Measurements from ENCODE around the gene IL10. TPM values are rescaled to one million over a fixed set of nuclear protein-coding genes. Genes with fewer than 3 reads are reported as not detected.

The IL10 gene
- total RNA-seq, 2 donors from 2014 or later = 5.2 to 6.1 TPM

GRCh38 chr1:206741142-206741701 lies 31.1 kb downstream of the IL10 start:
- intact Hi-C loops (cut with DNase I) = no loop called here
- DNase-seq (ENCODE audit: low spot score) = no peak

- no peak for DNase-seq (ENCODE audit: low spot score)
- intact Hi-C loops (cut with DNase I) = loop anchor here in 1 of 2 donors (10.0 kb wide), 1 partner anchor 165 kb away; no protein-coding TSS in a partner anchor
Observed at GRCh38 chr1:206739411-206740076, 32.8 kb downstream of the IL10 start.

DNA sequence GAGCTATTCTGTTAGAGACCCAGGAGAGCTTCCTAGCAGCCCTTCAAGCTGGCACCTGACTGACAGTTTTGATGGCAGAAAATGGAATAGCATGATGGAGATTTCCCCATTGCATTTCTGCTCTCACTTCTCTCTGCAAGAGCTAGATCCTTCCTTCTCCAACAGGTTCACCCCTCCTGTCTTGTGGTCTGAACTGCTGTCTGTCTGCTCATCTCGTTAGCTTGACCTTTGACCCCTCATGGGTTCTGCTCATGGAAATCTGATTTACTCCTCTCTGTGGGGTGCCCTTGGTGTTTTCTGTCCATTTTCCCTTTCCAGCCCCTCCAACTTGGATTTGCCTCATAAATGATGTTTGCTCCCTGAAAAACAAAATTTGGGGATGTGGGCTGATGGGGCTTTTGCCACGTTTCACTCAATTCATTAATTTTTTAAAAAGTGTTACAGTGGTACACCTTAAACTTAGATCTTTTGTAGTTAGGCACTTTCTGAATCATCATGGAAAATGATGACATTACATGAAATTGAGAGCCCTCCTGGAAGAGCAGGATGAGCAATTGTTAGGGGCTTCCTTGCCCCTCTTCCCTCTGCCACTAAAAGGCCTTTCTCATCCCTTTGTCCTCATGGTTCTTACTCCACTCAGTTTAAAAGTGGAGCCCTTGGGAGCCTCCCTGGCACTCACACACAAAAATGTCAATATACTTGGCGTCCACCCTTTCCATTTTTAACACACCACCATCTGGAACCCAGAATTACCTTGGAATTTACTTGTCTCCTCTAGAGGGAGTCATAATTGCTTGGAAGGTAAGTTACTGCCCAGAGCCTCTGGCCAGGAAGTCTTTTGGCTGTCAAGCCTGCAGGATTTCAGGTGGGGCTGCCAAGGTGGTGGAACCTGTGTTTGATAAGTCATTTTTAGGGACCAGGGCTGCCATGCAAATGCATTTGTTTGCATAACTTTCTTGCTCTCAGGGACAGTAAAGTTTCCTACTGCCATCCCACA lies 33.6 kb downstream of the IL10 start:
- intact Hi-C loops (cut with DNase I) = loop anchor here in 1 of 2 donors (1.0 to 10.0 kb wide), 2 partner anchors 32 to 166 kb away; no protein-coding TSS in a partner anchor

GRCh38 chr1:206737729-206738201 lies 34.5 kb downstream of the IL10 start:
- DNase-seq (ENCODE audit: low spot score) = no peak
- intact Hi-C loops (cut with DNase I) = loop anchor here in 1 of 2 donors (1.0 to 10.0 kb wide), 2 partner anchors 31 to 167 kb away; no protein-coding TSS in a partner anchor

More for the DNA sequence above, 33.6 kb downstream of the IL10 start:
- DNase-seq (ENCODE audit: low spot score) = no peak

DNA sequence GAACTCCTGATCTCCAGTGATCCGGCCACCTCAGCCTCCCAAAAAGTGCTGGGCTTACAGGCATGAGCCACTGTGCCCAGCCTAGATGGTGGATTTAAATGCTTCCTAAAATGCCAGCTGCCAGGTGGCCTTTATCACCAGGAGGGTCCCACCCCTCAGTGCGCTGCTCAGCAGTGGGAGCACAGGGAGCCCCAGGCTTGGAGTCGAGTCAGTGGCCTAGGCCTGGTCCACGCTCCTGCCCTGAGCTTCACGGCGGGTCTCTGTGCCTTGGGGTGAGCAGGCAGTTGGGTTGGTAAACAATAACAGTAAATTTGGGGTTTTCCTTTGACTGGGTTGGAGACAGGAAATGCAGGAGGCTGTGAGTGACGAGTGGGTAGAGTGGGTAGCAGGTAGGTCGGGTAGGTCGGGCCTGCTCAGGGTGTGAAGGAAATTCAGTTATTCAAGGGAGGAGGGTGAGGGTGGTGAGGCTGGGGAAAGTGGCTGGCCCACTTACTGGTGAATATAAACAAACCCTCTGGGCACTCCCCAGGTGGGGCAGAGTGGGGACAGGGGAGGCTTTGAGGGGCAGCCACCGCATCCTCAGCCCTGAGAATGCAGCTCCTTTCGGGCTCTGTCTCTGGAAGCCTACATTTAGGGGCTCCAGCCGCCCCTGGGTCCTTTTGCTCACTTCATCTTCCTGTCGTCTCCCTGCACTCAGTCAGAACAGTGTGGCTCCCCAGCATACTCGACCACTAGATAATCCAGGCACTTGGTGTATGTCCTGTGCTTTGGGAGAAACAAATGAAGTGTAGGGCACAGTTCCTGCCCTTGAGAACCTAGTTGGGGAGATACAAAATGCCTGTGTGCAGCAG lies 35.2 kb downstream of the IL10 start:
- intact Hi-C loops (cut with DNase I) = loop anchor here in 1 of 2 donors (10.0 kb wide), 1 partner anchor 168 kb away; no protein-coding TSS in a partner anchor
- no peak for DNase-seq (ENCODE audit: low spot score)

DNA sequence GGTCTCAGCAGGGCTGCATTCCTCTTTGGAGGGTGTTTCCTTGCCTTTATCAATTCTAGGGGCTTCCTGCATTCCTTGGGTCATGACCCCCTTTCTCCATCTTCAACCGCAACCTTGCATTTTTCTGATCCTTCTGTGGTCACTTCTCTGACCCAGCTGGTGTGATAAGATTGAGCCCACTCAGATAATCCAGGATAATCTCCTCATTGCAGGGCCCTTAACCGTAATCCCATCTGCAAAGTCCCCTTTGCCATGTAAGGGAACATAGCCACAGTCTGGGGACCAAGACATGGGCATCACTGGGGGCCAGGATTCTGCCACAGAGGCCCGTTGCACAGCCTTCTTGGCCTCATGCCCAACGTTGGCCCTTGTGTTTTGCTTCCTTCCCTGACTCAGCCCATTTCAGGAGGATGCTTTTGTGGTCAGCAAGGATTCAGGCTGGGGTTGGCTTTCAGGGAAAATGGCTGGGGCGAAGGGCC lies 36.7 kb downstream of the IL10 start:
- intact Hi-C loops (cut with DNase I) = loop anchor here in 1 of 2 donors (10.0 kb wide), 1 partner anchor 169 kb away; no protein-coding TSS in a partner anchor
- DNase-seq (ENCODE audit: low spot score) = no peak

DNA sequence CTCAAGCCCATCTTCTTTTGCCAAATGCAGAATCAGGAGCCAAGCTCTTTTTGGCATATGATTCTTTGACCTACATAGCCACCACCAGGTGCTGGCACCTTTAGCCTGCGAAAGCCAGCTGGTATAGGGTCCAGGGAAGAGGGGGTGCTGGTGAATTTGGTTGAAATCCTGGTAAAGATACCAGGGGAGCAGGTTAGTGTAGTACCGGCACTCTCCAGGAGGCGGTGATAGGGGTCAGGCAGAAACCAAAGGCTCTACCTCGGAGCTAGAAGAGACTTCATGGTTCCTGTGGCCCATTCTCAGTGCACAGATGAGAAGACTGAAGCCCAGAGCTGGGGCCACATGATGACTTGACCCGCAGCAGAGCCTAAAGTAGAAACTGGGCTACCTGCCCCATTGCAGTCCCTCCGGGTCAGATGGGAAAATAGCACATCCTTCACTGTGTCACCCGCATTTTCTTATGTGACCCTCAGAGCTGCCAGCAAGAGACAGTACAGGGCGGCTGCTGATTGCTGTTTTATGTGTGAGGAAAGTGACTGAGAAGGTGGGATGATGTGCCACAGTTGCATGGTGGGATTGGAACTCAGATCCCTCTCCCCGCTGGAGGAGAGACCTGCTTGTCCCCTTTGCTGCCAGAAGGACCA lies 37.7 kb downstream of the IL10 start:
- intact Hi-C loops (cut with DNase I) = loop anchor here in 1 of 2 donors (10.0 kb wide), 1 partner anchor 170 kb away; no protein-coding TSS in a partner anchor
- DNase-seq (ENCODE audit: low spot score) = no peak

- no peak for DNase-seq (ENCODE audit: low spot score)
- intact Hi-C loops (cut with DNase I) = loop anchor here in 1 of 2 donors (10.0 kb wide), 1 partner anchor 172 kb away; no protein-coding TSS in a partner anchor
Observed at GRCh38 chr1:206732992-206733391, 39.3 kb downstream of the IL10 start.

DNA sequence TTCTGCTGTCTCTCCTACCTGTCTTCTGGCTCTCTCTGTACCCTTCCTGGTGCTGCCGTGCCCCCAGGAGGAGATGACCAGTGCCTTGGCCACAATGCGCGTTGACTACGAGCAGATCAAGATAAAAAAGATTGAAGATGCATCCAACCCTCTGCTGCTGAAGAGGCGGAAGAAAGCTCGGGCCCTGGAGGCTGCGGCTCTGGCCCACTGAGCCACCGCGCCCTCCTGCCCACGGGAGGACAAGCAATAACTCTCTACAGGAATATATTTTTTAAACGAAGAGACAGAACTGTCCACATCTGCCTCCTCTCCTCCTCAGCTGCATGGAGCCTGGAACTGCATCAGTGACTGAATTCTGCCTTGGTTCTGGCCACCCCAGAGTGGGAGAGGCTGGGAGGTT lies 39.8 kb downstream of the IL10 start:
- intact Hi-C loops (cut with DNase I) = loop anchor here in 1 of 2 donors (10.0 kb wide), 1 partner anchor 172 kb away; no protein-coding TSS in a partner anchor
- no peak for DNase-seq (ENCODE audit: low spot score)

DNA sequence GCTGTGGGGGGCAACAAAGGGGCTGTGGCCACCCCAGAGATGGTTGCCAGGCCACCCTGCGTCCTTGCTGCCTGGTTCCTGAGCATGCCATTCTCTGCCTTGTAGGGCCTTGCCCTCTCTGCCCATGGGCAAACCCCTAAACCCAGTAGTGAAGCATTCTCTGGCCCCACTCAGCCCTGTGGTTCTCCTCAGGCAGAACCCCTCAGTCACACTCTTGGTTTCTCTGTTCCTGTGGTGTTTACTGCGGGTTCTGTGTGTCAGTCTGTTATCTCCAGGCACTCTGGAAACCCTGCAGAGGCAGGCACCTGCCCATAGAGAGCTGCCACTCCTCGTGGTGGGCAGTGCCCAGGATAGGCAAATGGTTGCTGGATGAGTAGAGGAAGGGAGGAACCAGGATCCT lies 42.8 kb downstream of the IL10 start:
- intact Hi-C loops (cut with DNase I) = loop anchor here in 1 of 2 donors (5.0 kb wide), 3 partner anchors 42 to 178 kb away; no protein-coding TSS in a partner anchor
- DNase-seq (ENCODE audit: low spot score) = no peak

DNA sequence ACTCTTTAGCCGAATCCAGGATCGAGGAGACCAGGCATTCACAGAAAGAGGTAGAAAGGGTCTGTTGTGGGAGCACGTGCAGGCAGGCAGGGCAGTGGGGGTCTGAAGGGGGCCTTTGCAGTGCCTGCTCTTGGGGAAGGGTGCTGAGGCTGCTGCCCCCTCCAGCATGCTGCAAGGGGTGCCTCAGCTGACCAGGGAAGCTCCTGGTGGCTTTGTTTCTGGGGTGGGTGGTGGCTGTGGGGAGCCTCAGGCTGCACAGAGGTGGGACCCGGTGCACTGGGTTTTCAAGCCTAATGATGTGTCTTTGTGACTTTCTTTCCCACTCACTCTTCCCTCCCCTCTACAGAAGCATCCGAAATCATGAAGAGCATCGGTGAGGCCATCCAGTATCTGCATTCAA lies 43.2 kb downstream of the IL10 start:
- no peak for DNase-seq (ENCODE audit: low spot score)
- intact Hi-C loops (cut with DNase I) = loop anchor here in 1 of 2 donors (5.0 kb wide), 3 partner anchors 42 to 178 kb away; no protein-coding TSS in a partner anchor

DNA sequence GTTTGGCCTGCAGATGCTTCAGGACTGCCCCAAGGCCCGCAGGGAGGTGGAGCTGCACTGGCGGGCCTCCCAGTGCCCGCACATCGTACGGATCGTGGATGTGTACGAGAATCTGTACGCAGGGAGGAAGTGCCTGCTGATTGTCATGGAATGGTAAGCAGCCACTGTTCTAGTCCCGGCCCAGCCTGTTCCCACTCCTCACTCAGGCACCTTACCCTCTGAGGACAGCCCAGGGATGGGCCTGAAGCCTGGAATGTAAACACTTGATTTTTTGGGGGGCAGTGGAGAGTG lies 43.7 kb downstream of the IL10 start:
- intact Hi-C loops (cut with DNase I) = loop anchor here in 1 of 2 donors (5.0 kb wide), 3 partner anchors 41 to 179 kb away; no protein-coding TSS in a partner anchor
- no peak for DNase-seq (ENCODE audit: low spot score)

GRCh38 chr1:206727981-206728696 lies 44.2 kb downstream of the IL10 start:
- intact Hi-C loops (cut with DNase I) = loop anchor here in 1 of 2 donors (5.0 kb wide), 3 partner anchors 41 to 179 kb away; no protein-coding TSS in a partner anchor
- no peak for DNase-seq (ENCODE audit: low spot score)

- intact Hi-C loops (cut with DNase I) = loop anchor here in 1 of 2 donors (5.0 kb wide), 3 partner anchors 38 to 182 kb away; no protein-coding TSS in a partner anchor
- no peak for DNase-seq (ENCODE audit: low spot score)
Observed at GRCh38 chr1:206725109-206725963, 47.0 kb downstream of the IL10 start.

DNA sequence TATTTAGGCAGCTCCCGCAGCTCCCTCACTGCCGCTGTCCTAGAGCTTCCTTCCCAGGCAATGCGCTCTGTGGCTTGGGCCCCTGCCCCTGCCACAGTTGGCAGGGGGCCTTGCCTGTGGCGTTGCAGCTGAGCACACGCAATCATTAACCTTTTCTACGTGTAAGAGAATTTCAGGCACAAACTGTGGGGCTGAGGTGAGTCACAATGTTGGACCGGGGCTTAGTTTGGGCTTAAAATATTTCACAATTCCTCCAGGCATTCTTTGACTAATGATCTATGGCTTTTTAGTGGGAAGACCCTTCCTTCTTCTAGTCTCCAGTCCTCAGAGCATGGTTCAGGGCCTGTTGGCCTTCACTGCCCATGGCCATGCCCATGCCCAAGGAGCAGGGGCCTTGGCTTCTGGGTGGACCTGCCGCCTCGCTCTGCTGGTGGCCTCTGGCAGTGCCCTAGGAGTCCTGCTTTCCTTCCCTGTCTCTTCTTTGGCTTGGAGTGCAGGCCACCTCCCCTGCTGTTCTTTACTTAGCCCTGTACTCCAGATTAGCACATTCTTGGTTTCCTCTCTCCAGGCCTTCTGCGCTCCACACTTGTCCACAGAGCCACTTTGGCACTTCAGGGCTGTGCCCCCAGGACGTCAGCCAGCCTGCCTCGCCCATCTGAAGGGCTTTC lies 48.4 kb downstream of the IL10 start:
- intact Hi-C loops (cut with DNase I) = no loop called here
- peak; percentile 88 for DNase-seq (ENCODE audit: low spot score)

- DNase-seq (ENCODE audit: low spot score) = no peak
- intact Hi-C loops (cut with DNase I) = no loop called here
Observed at GRCh38 chr1:206723462-206723804, 48.9 kb downstream of the IL10 start.

Measured in posterior vena cava (tissue), 2 donors.